RWPE2 (cell line): ENCODE data around the gene PRKG1.

ENCODE experiments used
- ATAC-seq: fragments of 200-7000 bp; cut with Tn5 transposase; 3 replicates; pipeline ENCODE4 v1.9.1; 2021; ENCODE audit warnings: low read depth
- DNase-seq: peaks from one replicate; pipeline ENCODE4 v3.0.0-alpha.2; 2020; ENCODE audit warnings: low spot score
- H3K27ac ChIP-seq: fragments of 450-650 bp; 2 replicates; pipeline ENCODE4 v1.5.1; 2017; ENCODE audit warnings: mild to moderate bottlenecking; ENCODE audit not compliant: poor library complexity, severe bottlenecking
- H3K27me3 ChIP-seq: fragments of 250-450 bp; sonication (Bioruptor Pico); 2 replicates; pipeline ENCODE4 v1.5.1; 2021; ENCODE audit warnings: mild to moderate bottlenecking, moderate library complexity; ENCODE audit not compliant: insufficient read depth, poor library complexity, severe bottlenecking
- H3K36me3 ChIP-seq: fragments of 250-450 bp; sonication (Bioruptor Pico); 2 replicates; pipeline ENCODE4 v1.5.1; 2020; ENCODE audit warnings: low read depth, mild to moderate bottlenecking, moderate library complexity
- H3K4me1 ChIP-seq: fragments of 250-450 bp; sonication (Bioruptor Pico); 2 replicates; pipeline ENCODE4 v1.5.1; 2021; ENCODE audit warnings: mild to moderate bottlenecking, moderate library complexity; ENCODE audit not compliant: insufficient read depth, poor library complexity, severe bottlenecking
- H3K4me3 ChIP-seq: fragments of 250-450 bp; sonication (Bioruptor Pico); 2 replicates; pipeline ENCODE4 v1.5.1; 2021; ENCODE audit warnings: mild to moderate bottlenecking, moderate library complexity; ENCODE audit not compliant: severe bottlenecking
- H3K9me3 ChIP-seq: fragments of 250-450 bp; sonication (Bioruptor Pico); 2 replicates; pipeline ENCODE4 v1.5.1; 2021; ENCODE audit warnings: mild to moderate bottlenecking, moderate library complexity; ENCODE audit not compliant: severe bottlenecking
- CTCF ChIP-seq: fragments of 450-650 bp; IDR thresholded peaks from one replicate; pipeline ENCODE4 v1.5.1; 2017; ENCODE audit warnings: mild to moderate bottlenecking, moderate library complexity; ENCODE audit not compliant: poor library complexity, severe bottlenecking

The PRKG1 gene

GRCh38 chr10:51875610-51876009 is 801.3 kb downstream of the PRKG1 start:
- DNase-seq = no peak

GRCh38 chr10:51876503-51876902 is 802.2 kb downstream of the PRKG1 start:
- Histone ChIP-seq H3K4me1 (no peaks in the 10 kb centered on the region), H3K9me3 (no peaks in the 10 kb centered on the region), H3K36me3 (no peaks in the 10 kb centered on the region), H3K27me3 (no peaks in the 10 kb centered on the region), H3K4me3 (no peak overlapping the region), H3K27ac (no peak overlapping the region)
- no peak for DNase-seq
- no peak for ATAC-seq
- TF ChIP-seq CTCF = no peak

More at GRCh38 chr10:51875610-51876009, 801.3 kb downstream of the PRKG1 start:
- Histone ChIP-seq H3K27ac (no peak overlapping the region), H3K4me3 (no peak overlapping the region), H3K27me3 (no peaks in the 10 kb centered on the region), H3K36me3 (no peaks in the 10 kb centered on the region), H3K4me1 (no peaks in the 10 kb centered on the region), H3K9me3 (no peaks in the 10 kb centered on the region)
- ATAC-seq = no peak
- no peak for TF ChIP-seq CTCF

GRCh38 chr10:51876979-51877378 is 802.7 kb downstream of the PRKG1 start:
- Histone ChIP-seq H3K9me3 (no peaks in the 10 kb centered on the region), H3K4me1 (no peaks in the 10 kb centered on the region), H3K27me3 (no peaks in the 10 kb centered on the region), H3K27ac (no peak overlapping the region), H3K4me3 (no peak overlapping the region), H3K36me3 (no peaks in the 10 kb centered on the region)
- TF ChIP-seq CTCF = no peak
- ATAC-seq = no peak
- no peak for DNase-seq

- Histone ChIP-seq H3K36me3 (no peaks in the 10 kb centered on the region), H3K27ac (no peak overlapping the region), H3K27me3 (no peaks in the 10 kb centered on the region), H3K4me1 (no peaks in the 10 kb centered on the region), H3K9me3 (no peaks in the 10 kb centered on the region), H3K4me3 (no peak overlapping the region)
- ATAC-seq (no peak), DNase-seq (no peak)
- TF ChIP-seq CTCF = no peak
These were observed 803.3 kb downstream of the PRKG1 start for GRCh38 chr10:51877636-51878035.

- H3K36me3 ChIP-seq = no peaks in the 10 kb centered on the region
- ATAC-seq = no peak
These were observed 804.4 kb downstream of the PRKG1 start for GRCh38 chr10:51878695-51879094.

More at GRCh38 chr10:51878695-51879094, 804.4 kb downstream of the PRKG1 start:
- Histone ChIP-seq H3K4me3 (no peak overlapping the region), H3K27ac (peak overlapping the region; percentile 50), H3K27me3 (no peaks in the 10 kb centered on the region), H3K4me1 (no peaks in the 10 kb centered on the region), H3K9me3 (no peaks in the 10 kb centered on the region)
- no peak for TF ChIP-seq CTCF
- DNase-seq = no peak
